SK-N-SH (cell line): ENCODE data around the gene NOTCH1. TPM values are rescaled to one million over a fixed set of nuclear protein-coding genes. Genes with fewer than 3 reads are reported as not detected.

Experiments used
- CTCF ChIA-PET: fragments of 300-600, 350-600 bp; formaldehyde crosslinking; extraction: SDS; loops from one replicate; lab custom pipeline; 2021; lab: Yijun Ruan, JAX
- POLR2A ChIA-PET: fragments of 350-600 bp; sonication (Branson Sonifier 250); formaldehyde crosslinking; extraction: SDS; loops from one replicate; lab custom pipeline; 2020; ENCODE audit warnings: antibody characterized with exemption, inconsistent platforms; lab: Yijun Ruan, JAX
- DNase-seq: peaks from one replicate; pipeline ENCODE4 v3.0.0; 2012
- H2AFZ ChIP-seq: fragments of 200-600 bp; sonication (generic); 2 replicates; pipeline ENCODE4 v1.8.1; 2016; ENCODE audit warnings: antibody characterized with exemption, mild to moderate bottlenecking, low read depth
- H3F3A ChIP-seq: fragments of 200-600 bp; sonication (generic); replicated peaks from 2 replicates; pipeline ENCODE3; 2016; ENCODE audit warnings: antibody characterized with exemption, mild to moderate bottlenecking; ENCODE audit not compliant: insufficient read depth
- H3K27ac ChIP-seq, 2 experiments: fragments of 200-500 bp in 1 of 2; fragments of 200-600 bp in 1 of 2; sonication (Bioruptor generic) in 1 of 2; sonication (generic), shearing (Covaris generic) in 1 of 2; 2 replicates each; pipeline versions ENCODE4 v1.5.1 to v1.6.1; 2014 to 2016; ENCODE audit warnings: low read depth in 2 of 2, inconsistent platforms in 1 of 2, low read length in 1 of 2, mild to moderate bottlenecking in 1 of 2, mixed read lengths in 1 of 2
- H3K27me3 ChIP-seq: fragments of 200-600 bp; sonication (generic), shearing (Covaris generic); 2 replicates; pipeline ENCODE4 v1.6.1; 2016; ENCODE audit warnings: mixed run types; ENCODE audit not compliant: insufficient read depth
- H3K36me3 ChIP-seq, 2 experiments: fragments of 200-500 bp in 1 of 2; fragments of 200-600 bp in 1 of 2; sonication (Bioruptor generic) in 1 of 2; sonication (generic) in 1 of 2; replicated peaks in 1 of 2; 2 replicates each; pipeline versions ENCODE3 to v1.5.1; 2014 to 2016; ENCODE audit warnings: low read length in 1 of 2, mild to moderate bottlenecking in 1 of 2; ENCODE audit not compliant: insufficient read depth in 2 of 2, control insufficient read depth in 1 of 2
- H3K4me1 ChIP-seq, 2 experiments: fragments of 200-500 bp in 1 of 2; fragments of 200-600 bp in 1 of 2; sonication (Bioruptor generic) in 1 of 2; sonication (generic), shearing (Covaris generic) in 1 of 2; 2 replicates each; pipeline versions ENCODE4 v1.5.1 to v1.6.1; 2014 to 2016; ENCODE audit warnings: low read depth in 1 of 2, low read length in 1 of 2, mixed run types in 1 of 2; ENCODE audit not compliant: insufficient read depth in 2 of 2, control insufficient read depth in 1 of 2
- H3K4me2 ChIP-seq: fragments of 200-600 bp; sonication (generic), shearing (Covaris generic); 2 replicates; pipeline ENCODE4 v1.6.1; 2017; ENCODE audit warnings: mixed run types
- H3K4me3 ChIP-seq, 2 experiments: fragments of 200-500 bp in 1 of 2; fragments of 200-600 bp in 1 of 2; sonication (Bioruptor generic) in 1 of 2; sonication (generic), shearing (Covaris generic) in 1 of 2; 2 replicates each; pipeline versions ENCODE4 v1.5.1 to v1.8.1; 2014 to 2016; ENCODE audit warnings: low read depth in 2 of 2, inconsistent platforms in 1 of 2, low read length in 1 of 2, mild to moderate bottlenecking in 1 of 2, mixed read lengths in 1 of 2, moderate library complexity in 1 of 2
- H3K79me2 ChIP-seq: fragments of 200-600 bp; sonication (generic); 2 replicates; pipeline ENCODE4 v1.8.1; 2017; ENCODE audit warnings: mild to moderate bottlenecking; ENCODE audit not compliant: insufficient read depth
- H3K9ac ChIP-seq: fragments of 200-600 bp; sonication (generic); 2 replicates; pipeline ENCODE4 v1.6.1; 2017; ENCODE audit warnings: mixed run types
- H3K9me2 ChIP-seq: fragments of 200-600 bp; sonication (generic); 2 replicates; pipeline ENCODE4 v1.6.1; 2017; ENCODE audit warnings: mixed run types
- H3K9me3 ChIP-seq: fragments of 200-600 bp; sonication (generic); 2 replicates; pipeline ENCODE4 v1.6.1; 2017; ENCODE audit warnings: mixed run types, mild to moderate bottlenecking, moderate library complexity
- H4K20me1 ChIP-seq: fragments of 200-600 bp; sonication (generic); 2 replicates; pipeline ENCODE4 v1.6.1; 2017; ENCODE audit warnings: mild to moderate bottlenecking, mixed run types; ENCODE audit not compliant: insufficient read depth
- ELF1 ChIP-seq: IDR thresholded peaks from 2 replicates; pipeline ENCODE4 v1.4.0; 2012
- FOSL2 ChIP-seq: IDR thresholded peaks from 2 replicates; pipeline ENCODE4 v1.4.0; 2012; ENCODE audit warnings: low read depth, mild to moderate bottlenecking, moderate library complexity, borderline replicate concordance
- FOXJ3 ChIP-seq: sonication (generic); formaldehyde crosslinking; IDR thresholded peaks from 2 replicates; pipeline ENCODE4 v1.5.1; 2020; ENCODE audit warnings: mild to moderate bottlenecking, missing genetic modification reagents
- FOXM1 ChIP-seq: IDR thresholded peaks from 2 replicates; pipeline ENCODE4 v1.4.0; 2012; ENCODE audit warnings: low read depth, mild to moderate bottlenecking
- JUND ChIP-seq: IDR thresholded peaks from 2 replicates; pipeline ENCODE4 v1.4.0; 2012
- NRF1 ChIP-seq: IDR thresholded peaks from 2 replicates; pipeline ENCODE4 v1.6.1; 2012; ENCODE audit warnings: low read depth, mild to moderate bottlenecking, low read length
- POLR2AphosphoS5 ChIP-seq: IDR thresholded peaks from 2 replicates; pipeline ENCODE4 v1.6.1; 2012; ENCODE audit warnings: low read depth, low read length
- RAD21 ChIP-seq: IDR thresholded peaks from 2 replicates; pipeline ENCODE4 v1.6.1; 2012; ENCODE audit warnings: mild to moderate bottlenecking, low read length
- RXRA ChIP-seq: IDR thresholded peaks from 2 replicates; pipeline ENCODE4 v1.4.0; 2012; ENCODE audit warnings: low read depth, mild to moderate bottlenecking, borderline replicate concordance
- SMC3 ChIP-seq: IDR thresholded peaks from 2 replicates; pipeline ENCODE4 v1.6.1; 2012; ENCODE audit warnings: low read depth, low read length, improper control_type of control experiment
- TEAD4 ChIP-seq: IDR thresholded peaks from 2 replicates; pipeline ENCODE4 v1.4.0; 2012; ENCODE audit warnings: mild to moderate bottlenecking, borderline replicate concordance; ENCODE audit not compliant: insufficient read depth
- WGBS: methylation state at CpG from one replicate; pipeline ENCODE4 v1.1.6; 2017; ENCODE audit warnings: low lambda C conversion rate; 5-methylcytosine and 5-hydroxymethylcytosine counted together
- polyA plus RNA-seq, 3 experiments: library from polyadenylated mRNA; depleted of rRNA; stranded (reverse); fragments of >200 nt; gene quantifications; 2 replicates each; pipeline ENCODE4 v1.2.3, GENCODE V29; 2012
- TF ChIP-seq, protein P1 (sequence below): IDR thresholded peaks from 2 replicates; pipeline ENCODE4 v1.6.1; 2012; ENCODE audit warnings: mild to moderate bottlenecking, low read depth, low read length, moderate library complexity
- TF ChIP-seq, protein P2 (sequence below): fragments of 150-350 bp; IDR thresholded peaks from 2 replicates; pipeline ENCODE4 v1.6.1; 2016; ENCODE audit warnings: mild to moderate bottlenecking, low read depth, low read length
- TF ChIP-seq, protein P3 (sequence below): fragments of 200-600 bp; sonication (generic); IDR thresholded peaks from 2 replicates; pipeline ENCODE4 v1.6.1; 2017; ENCODE audit warnings: antibody characterized with exemption, mild to moderate bottlenecking, moderate library complexity

The NOTCH1 gene
- polyA plus RNA-seq, 1 of the 3 experiments (the other 2 are of a cell fraction), result 6.6 TPM

DNA sequence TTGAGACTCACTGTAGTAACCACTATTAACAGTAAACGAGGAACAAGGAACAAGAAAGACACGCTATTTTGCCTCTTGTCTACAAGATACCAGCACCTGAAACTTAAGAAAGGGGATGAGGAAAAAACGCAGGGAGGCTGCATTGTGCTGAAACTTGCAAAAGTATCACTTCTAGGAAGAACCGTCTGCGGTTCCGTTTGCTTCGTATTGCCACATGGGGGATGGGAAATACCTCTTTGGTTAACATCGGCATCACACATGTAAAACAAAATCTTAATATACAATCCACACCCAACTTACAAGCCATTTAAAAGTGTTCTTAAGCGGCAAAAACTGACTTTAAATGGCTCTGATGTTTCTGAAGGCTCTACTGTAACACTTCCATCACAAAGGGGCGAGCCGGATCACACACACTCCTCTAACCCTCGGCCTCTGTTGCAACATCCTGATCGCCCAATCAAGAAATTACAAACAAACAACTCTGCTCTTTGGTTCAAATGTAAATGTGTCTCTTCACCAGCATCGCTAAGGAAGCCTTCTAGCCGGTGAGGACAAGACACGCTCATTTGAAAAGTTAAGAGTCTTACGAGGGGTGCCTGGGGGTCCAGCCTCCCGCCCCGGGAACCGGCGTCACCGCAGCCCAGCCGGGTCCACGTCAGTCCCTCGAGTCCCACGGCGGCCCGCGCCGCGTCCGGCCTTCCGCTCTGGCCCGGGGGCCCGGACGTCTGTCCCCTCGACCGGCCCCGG, 63.6 kb downstream of the NOTCH1 start:
- Histone ChIP-seq H4K20me1 (peaks cover 48% of the 10 kb centered on the region), H3K9ac (peak overlapping the region; percentile 95), H3K27ac (peak overlapping the region; percentile 84 to 94), H3K4me1 (peaks cover 0 to 22% of the 10 kb centered on the region in 2 experiments; a peak in 2 of 4 replicates), H3K4me3 (peak overlapping the region; percentile 84 to 94), H3F3A (peaks cover 4% of the 10 kb centered on the region), H3K36me3 (peaks cover 9 to 17% of the 10 kb centered on the region in 2 experiments), H2AFZ (no peak overlapping the region), H3K79me2 (peaks cover 56% of the 10 kb centered on the region), H3K9me3 (no peaks in the 10 kb centered on the region), H3K9me2 (no peaks in the 10 kb centered on the region), H3K27me3 (no peaks in the 10 kb centered on the region), H3K4me2 (peak overlapping the region; percentile 96)
- DNase-seq, result peak; percentile 75
- CTCF ChIA-PET, result no interaction called here
- WGBS, result under 1% methylated on average over 30 of the region's 39 CpGs
- POLR2A ChIA-PET, result no interaction called here
- TF ChIP-seq, protein P1, sequence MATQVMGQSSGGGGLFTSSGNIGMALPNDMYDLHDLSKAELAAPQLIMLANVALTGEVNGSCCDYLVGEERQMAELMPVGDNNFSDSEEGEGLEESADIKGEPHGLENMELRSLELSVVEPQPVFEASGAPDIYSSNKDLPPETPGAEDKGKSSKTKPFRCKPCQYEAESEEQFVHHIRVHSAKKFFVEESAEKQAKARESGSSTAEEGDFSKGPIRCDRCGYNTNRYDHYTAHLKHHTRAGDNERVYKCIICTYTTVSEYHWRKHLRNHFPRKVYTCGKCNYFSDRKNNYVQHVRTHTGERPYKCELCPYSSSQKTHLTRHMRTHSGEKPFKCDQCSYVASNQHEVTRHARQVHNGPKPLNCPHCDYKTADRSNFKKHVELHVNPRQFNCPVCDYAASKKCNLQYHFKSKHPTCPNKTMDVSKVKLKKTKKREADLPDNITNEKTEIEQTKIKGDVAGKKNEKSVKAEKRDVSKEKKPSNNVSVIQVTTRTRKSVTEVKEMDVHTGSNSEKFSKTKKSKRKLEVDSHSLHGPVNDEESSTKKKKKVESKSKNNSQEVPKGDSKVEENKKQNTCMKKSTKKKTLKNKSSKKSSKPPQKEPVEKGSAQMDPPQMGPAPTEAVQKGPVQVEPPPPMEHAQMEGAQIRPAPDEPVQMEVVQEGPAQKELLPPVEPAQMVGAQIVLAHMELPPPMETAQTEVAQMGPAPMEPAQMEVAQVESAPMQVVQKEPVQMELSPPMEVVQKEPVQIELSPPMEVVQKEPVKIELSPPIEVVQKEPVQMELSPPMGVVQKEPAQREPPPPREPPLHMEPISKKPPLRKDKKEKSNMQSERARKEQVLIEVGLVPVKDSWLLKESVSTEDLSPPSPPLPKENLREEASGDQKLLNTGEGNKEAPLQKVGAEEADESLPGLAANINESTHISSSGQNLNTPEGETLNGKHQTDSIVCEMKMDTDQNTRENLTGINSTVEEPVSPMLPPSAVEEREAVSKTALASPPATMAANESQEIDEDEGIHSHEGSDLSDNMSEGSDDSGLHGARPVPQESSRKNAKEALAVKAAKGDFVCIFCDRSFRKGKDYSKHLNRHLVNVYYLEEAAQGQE, result no peak
- TF ChIP-seq POLR2AphosphoS5 (no peak), SMC3 (no peak), JUND (no peak), FOXJ3 (CRISPR knock-in tag) (no peak), RAD21 (no peak), FOXM1 (no peak), NRF1 (no peak), TEAD4 (no peak), RXRA (no peak), ELF1 (no peak), FOSL2 (no peak)
- TF ChIP-seq, protein P2, sequence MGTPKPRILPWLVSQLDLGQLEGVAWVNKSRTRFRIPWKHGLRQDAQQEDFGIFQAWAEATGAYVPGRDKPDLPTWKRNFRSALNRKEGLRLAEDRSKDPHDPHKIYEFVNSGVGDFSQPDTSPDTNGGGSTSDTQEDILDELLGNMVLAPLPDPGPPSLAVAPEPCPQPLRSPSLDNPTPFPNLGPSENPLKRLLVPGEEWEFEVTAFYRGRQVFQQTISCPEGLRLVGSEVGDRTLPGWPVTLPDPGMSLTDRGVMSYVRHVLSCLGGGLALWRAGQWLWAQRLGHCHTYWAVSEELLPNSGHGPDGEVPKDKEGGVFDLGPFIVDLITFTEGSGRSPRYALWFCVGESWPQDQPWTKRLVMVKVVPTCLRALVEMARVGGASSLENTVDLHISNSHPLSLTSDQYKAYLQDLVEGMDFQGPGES, result no peak
- TF ChIP-seq, protein P3, sequence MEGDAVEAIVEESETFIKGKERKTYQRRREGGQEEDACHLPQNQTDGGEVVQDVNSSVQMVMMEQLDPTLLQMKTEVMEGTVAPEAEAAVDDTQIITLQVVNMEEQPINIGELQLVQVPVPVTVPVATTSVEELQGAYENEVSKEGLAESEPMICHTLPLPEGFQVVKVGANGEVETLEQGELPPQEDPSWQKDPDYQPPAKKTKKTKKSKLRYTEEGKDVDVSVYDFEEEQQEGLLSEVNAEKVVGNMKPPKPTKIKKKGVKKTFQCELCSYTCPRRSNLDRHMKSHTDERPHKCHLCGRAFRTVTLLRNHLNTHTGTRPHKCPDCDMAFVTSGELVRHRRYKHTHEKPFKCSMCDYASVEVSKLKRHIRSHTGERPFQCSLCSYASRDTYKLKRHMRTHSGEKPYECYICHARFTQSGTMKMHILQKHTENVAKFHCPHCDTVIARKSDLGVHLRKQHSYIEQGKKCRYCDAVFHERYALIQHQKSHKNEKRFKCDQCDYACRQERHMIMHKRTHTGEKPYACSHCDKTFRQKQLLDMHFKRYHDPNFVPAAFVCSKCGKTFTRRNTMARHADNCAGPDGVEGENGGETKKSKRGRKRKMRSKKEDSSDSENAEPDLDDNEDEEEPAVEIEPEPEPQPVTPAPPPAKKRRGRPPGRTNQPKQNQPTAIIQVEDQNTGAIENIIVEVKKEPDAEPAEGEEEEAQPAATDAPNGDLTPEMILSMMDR, result no peak
